SH-SY5Y (cell line): ENCODE data around the gene CNTNAP4.

Source experiments
- GATA2 ChIP-seq: IDR thresholded peaks from 2 replicates; pipeline ENCODE4 v1.6.1; 2011; ENCODE audit warnings: mild to moderate bottlenecking, low read depth, low read length
- GATA3 ChIP-seq: IDR thresholded peaks from 2 replicates; pipeline ENCODE4 v1.6.1; 2011; ENCODE audit warnings: low read depth, mild to moderate bottlenecking, low read length, moderate library complexity

CNTNAP4 gene

GRCh38 chr16:76409706-76410105 is 132.5 kb downstream of the CNTNAP4 start:
- TF ChIP-seq GATA3, result no peak
- no peak for TF ChIP-seq GATA2

GRCh38 chr16:76421571-76421970 is 144.4 kb downstream of the CNTNAP4 start:
- TF ChIP-seq GATA2, result no peak
- TF ChIP-seq GATA3, result no peak

GRCh38 chr16:76428858-76429257 is 151.7 kb downstream of the CNTNAP4 start:
- no peak for TF ChIP-seq GATA2
- no peak for TF ChIP-seq GATA3

- TF ChIP-seq GATA3, result no peak
- TF ChIP-seq GATA2, result no peak
These were observed 164.2 kb downstream of the CNTNAP4 start for GRCh38 chr16:76441391-76441790.

GRCh38 chr16:76441876-76442275 is 164.7 kb downstream of the CNTNAP4 start:
- TF ChIP-seq GATA2 (no peak), GATA3 (no peak)

- TF ChIP-seq GATA3 (no peak), GATA2 (no peak)
These were observed 166.8 kb downstream of the CNTNAP4 start for GRCh38 chr16:76443973-76444372.

- no peak for TF ChIP-seq GATA2
- no peak for TF ChIP-seq GATA3
These were observed 167.6 kb downstream of the CNTNAP4 start for GRCh38 chr16:76444832-76445231.

GRCh38 chr16:76445815-76446214 is 168.6 kb downstream of the CNTNAP4 start:
- TF ChIP-seq GATA2 (no peak), GATA3 (no peak)

- TF ChIP-seq GATA2, result no peak
- no peak for TF ChIP-seq GATA3
These were observed 169.1 kb downstream of the CNTNAP4 start for GRCh38 chr16:76446251-76446650.

GRCh38 chr16:76450890-76451289 is 173.7 kb downstream of the CNTNAP4 start:
- no peak for TF ChIP-seq GATA3
- TF ChIP-seq GATA2, result no peak

GRCh38 chr16:76455257-76455656 is 178.1 kb downstream of the CNTNAP4 start:
- TF ChIP-seq GATA2 (no peak), GATA3 (no peak)

GRCh38 chr16:76456016-76456415 is 178.8 kb downstream of the CNTNAP4 start:
- no peak for TF ChIP-seq GATA3
- no peak for TF ChIP-seq GATA2

GRCh38 chr16:76459111-76459510 is 181.9 kb downstream of the CNTNAP4 start:
- TF ChIP-seq GATA2, result no peak
- no peak for TF ChIP-seq GATA3

- no peak for TF ChIP-seq GATA2
- no peak for TF ChIP-seq GATA3
These were observed 184.6 kb downstream of the CNTNAP4 start for GRCh38 chr16:76461836-76462235.

GRCh38 chr16:76464955-76465620 is 187.9 kb downstream of the CNTNAP4 start:
- TF ChIP-seq GATA3 (no peak), GATA2 (no peak)

- TF ChIP-seq GATA3 (no peak), GATA2 (no peak)
These were observed 189.7 kb downstream of the CNTNAP4 start for GRCh38 chr16:76466871-76467270.

- TF ChIP-seq GATA3 (no peak), GATA2 (no peak)
These were observed 196.8 kb downstream of the CNTNAP4 start for GRCh38 chr16:76474048-76474447.

GRCh38 chr16:76478105-76478504 is 200.9 kb downstream of the CNTNAP4 start:
- no peak for TF ChIP-seq GATA2
- no peak for TF ChIP-seq GATA3
